Thyroid gland (tissue), 4 donors: Measurements from ENCODE around the gene ROGDI.

Source experiments
- CTCF ChIP-seq, 6 experiments: fragments of 200-600 bp in 3 of 6; fragments of 450-650 bp in 3 of 6; sonication (generic) in 3 of 6; IDR thresholded peaks; one replicate each; pipeline ENCODE4 v1.5.1; 2016 to 2019; ENCODE audit warnings: antibody characterized with exemption in 6 of 6, mild to moderate bottlenecking in 2 of 6, inconsistent platforms in 1 of 6, moderate library complexity in 1 of 6
- POLR2A ChIP-seq, 2 donors: fragments of 450-650 bp; IDR thresholded peaks; one replicate each; pipeline ENCODE4 v1.6.1; 2017; ENCODE audit warnings: antibody characterized with exemption in 2 of 2, mild to moderate bottlenecking in 2 of 2, moderate library complexity in 1 of 2

- TF ChIP-seq POLR2A (IDR thresholded peaks at IDR 0.05), result no peak
- TF ChIP-seq CTCF (IDR thresholded peaks at IDR 0.05), result no peak
Observed at GRCh38 chr16:4801051-4801961, 1.1 kb downstream of the ROGDI start.
